ENCODE measurements around the gene TIMP2.

The TIMP2 gene

DNA sequence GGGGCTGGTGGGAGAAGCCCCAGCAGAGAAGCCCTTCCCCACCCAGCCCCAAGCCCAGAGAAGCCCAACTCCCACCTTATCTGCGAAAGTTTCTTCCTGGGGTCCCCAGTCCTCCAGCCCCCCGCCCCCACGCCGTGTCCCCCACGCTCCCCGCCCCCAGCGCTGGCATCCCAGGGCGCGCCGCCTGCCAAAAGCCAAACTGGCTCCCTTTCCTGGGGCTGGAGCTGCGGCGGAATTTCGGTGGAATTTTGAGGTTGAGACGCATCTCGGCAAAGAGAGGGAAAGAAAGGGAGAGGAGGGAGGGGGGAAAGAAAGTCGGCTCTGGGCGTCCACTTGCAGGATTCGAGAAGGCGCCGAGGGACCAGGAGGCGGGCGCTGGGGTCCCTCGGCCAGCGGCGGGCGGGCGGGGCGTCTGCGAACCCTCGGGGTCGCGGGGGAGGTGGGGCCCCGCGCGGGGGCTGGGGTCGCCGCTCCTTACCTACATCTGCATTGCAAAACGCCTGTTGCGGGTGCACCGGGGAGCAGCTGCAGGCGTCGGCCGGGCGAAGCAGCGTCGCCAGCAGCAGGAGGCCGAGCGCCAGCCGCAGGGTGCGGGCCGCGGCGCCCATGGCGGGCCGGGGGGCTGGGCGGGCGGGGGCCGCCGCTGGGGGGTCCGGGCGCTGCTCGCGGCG, 571 bp downstream of the TIMP2 start:
- in situ Hi-C loops (cut with MboI; ENCODE audit: low pct_unique_long_range_greater_than_20kb, low sequenced_read_pairs, unreplicated experiment), result no loop called here

GRCh38 chr17:78923660-78924453, 1.3 kb downstream of the TIMP2 start:
- TF ChIP-seq, protein P1, sequence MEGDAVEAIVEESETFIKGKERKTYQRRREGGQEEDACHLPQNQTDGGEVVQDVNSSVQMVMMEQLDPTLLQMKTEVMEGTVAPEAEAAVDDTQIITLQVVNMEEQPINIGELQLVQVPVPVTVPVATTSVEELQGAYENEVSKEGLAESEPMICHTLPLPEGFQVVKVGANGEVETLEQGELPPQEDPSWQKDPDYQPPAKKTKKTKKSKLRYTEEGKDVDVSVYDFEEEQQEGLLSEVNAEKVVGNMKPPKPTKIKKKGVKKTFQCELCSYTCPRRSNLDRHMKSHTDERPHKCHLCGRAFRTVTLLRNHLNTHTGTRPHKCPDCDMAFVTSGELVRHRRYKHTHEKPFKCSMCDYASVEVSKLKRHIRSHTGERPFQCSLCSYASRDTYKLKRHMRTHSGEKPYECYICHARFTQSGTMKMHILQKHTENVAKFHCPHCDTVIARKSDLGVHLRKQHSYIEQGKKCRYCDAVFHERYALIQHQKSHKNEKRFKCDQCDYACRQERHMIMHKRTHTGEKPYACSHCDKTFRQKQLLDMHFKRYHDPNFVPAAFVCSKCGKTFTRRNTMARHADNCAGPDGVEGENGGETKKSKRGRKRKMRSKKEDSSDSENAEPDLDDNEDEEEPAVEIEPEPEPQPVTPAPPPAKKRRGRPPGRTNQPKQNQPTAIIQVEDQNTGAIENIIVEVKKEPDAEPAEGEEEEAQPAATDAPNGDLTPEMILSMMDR (IDR thresholded peaks at IDR 0.05; ENCODE audit: extremely low read depth, insufficient read depth, missing control alignments), result no peak
- in situ Hi-C loops (cut with MboI; ENCODE audit: low pct_unique_long_range_greater_than_20kb, low sequenced_read_pairs, unreplicated experiment), result no loop called here
- peak; percentile 75 for DNase-seq (ENCODE audit: low spot score)

More for the DNA sequence above, 571 bp downstream of the TIMP2 start:
- TF ChIP-seq, protein P1 (IDR thresholded peaks at IDR 0.05; ENCODE audit: extremely low read depth, insufficient read depth, missing control alignments), result no peak
- DNase-seq (ENCODE audit: low spot score), result no peak

DNA sequence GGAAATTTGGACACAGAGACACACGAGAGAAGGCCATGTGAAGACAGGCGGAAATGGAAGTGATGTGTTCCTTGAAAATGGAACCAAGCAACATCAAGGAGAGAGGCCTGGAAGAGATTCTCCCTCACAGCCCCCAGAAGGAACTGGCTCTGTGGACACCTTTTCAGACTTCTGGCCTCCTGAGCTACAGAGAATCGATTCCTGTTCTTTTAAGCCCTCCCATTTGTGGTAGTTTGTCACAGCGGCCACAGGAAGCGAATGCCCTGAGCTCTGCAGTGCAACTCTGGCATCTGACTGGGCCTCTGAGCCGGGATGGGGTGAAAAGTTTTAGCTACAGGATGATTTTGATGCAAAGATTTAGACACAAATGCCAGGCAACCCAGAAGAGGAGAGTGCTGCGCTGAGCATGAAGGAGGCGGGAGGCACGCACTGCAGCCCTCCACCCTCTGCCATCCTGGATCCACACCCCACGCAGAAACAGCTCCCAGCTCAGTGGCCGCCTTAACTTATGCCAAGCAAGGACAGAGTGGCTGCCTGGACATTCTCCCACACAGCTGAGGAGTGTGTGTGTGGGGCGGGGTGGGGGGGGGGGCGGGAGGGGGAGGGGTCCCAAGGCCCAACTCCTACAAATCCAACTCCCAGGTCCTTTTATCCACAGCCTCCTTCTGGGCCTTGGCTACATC, 2.2 kb downstream of the TIMP2 start:
- in situ Hi-C loops (cut with MboI; ENCODE audit: low pct_unique_long_range_greater_than_20kb, low sequenced_read_pairs, unreplicated experiment), result no loop called here
- DNase-seq (ENCODE audit: low spot score), result no peak
- TF ChIP-seq, protein P1 (IDR thresholded peaks at IDR 0.05; ENCODE audit: extremely low read depth, insufficient read depth, missing control alignments), result no peak

DNA sequence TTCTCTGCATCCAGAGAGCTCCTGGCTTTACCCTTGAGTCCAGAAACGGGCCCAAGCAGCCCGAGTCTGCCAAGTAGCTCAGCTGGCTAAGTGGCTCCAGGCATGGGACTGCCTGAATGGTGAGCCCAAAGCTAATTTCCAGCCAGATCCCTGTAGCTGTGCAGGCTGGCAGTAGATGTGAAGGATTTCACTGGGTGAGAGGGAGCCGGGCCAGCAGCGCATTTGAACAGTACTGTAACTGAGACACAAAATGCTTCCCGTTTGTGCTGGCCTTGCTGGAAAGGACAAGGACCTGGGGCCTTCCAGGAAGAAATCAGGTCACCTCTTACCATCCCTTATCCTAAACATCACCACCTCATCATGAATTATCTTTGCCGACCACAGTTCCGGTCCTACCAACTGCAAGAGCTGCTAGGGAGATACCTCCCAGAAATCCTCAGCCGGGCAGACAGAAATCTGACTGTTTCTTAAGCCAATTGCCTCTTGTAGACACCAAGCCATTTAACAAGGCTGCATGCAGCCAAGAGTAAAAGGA, 3.7 kb downstream of the TIMP2 start:
- in situ Hi-C loops (cut with MboI; ENCODE audit: low pct_unique_long_range_greater_than_20kb, low sequenced_read_pairs, unreplicated experiment), result no loop called here
- DNase-seq (ENCODE audit: low spot score), result no peak

DNA sequence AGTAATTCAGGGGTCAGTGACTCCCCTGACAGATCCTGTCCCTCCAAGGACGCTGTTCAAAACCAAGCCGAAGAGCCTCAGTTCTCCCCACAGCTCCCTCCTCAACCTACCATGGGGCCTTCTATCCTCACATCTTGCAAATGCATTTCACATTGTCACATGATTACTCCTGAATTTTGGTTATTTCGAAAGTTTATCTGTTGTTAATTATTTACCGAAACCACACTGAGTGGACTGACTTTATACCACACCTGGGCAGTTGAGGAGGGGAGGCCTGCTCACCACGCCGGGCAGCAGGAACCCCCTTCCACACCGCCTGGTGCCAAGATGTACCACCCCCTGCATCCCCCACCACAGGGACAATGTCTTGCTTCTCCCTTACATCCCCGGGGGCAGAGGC, 4.7 kb downstream of the TIMP2 start:
- TF ChIP-seq, protein P1 (IDR thresholded peaks at IDR 0.05; ENCODE audit: extremely low read depth, insufficient read depth, missing control alignments), result no peak
- DNase-seq (ENCODE audit: low spot score), result no peak
- in situ Hi-C loops (cut with MboI; ENCODE audit: low pct_unique_long_range_greater_than_20kb, low sequenced_read_pairs, unreplicated experiment), result no loop called here

More for the DNA sequence above, 3.7 kb downstream of the TIMP2 start:
- TF ChIP-seq, protein P1 (IDR thresholded peaks at IDR 0.05; ENCODE audit: extremely low read depth, insufficient read depth, missing control alignments), result no peak

- in situ Hi-C loops (cut with MboI; ENCODE audit: low pct_unique_long_range_greater_than_20kb, low sequenced_read_pairs, unreplicated experiment), result no loop called here
- TF ChIP-seq, protein P1 (IDR thresholded peaks at IDR 0.05; ENCODE audit: extremely low read depth, insufficient read depth, missing control alignments), result no peak
- DNase-seq (ENCODE audit: low spot score), result no peak
These were observed 5.2 kb downstream of the TIMP2 start for GRCh38 chr17:78919861-78920450.

All from GM13977 (cell line).